Measurements from ENCODE around the gene PPBP. TPM values are rescaled to one million over a fixed set of nuclear protein-coding genes. Genes with fewer than 3 reads are reported as not detected.

PPBP gene
- total RNA-seq, 4 donors from 2014 or later: not detected

- peaks cover 7 to 24% (median 15%) of the 10 kb centered on the region in 3 donors for H3K27me3 ChIP-seq
- intact Hi-C loops (cut with DNase I; ENCODE audit: low total_unique reads): no loop called here
- in situ Hi-C loops (cut with MboI; ENCODE audit: low sequenced_read_pairs in 4 of 4): no loop called here
These were observed 42.9 kb downstream of the PPBP start for GRCh38 chr4:73945140-73945539.

DNA sequence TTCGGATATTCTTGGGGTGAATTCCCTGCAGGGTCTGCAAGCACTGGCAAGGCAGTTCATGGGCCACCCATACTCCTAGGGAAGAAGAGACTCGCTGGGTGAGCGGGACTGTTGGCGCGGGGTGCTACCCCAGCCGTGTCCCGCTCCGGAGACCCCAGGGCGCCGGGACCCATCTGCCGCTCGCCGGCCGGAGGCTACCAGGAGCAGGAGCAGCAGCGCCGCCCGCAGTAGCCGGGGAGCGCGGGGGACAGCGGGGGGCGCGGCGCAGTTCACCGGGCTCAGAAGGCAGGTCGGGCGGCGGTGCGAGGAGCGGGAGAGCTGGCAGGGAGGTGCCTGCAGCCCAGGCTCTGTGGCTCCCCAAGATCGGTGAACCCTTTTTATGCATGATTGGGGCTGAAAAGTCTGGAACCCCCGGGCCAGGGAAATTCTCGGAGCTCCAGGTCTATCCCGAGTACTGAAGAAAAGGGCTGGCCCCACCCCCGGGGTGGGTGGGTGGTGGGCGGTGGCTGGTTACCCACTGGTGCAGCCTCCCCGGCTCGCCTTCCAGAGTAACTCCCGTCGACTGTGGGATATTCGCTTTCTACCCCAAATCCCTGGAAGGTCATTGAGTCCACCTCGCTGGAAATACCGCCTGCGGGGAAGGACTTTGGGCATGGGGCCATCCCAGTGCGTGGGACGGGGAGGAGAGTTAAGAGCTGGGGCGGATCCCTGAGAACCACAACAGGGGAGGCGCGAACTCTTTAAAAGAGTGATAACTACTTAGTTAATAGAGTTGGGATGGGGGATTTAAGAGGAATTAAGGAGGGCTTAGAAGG is 43.7 kb downstream of the PPBP start:
- in situ Hi-C loops (cut with MboI; ENCODE audit: low sequenced_read_pairs in 4 of 4): no loop called here

More at GRCh38 chr4:73945140-73945539, 42.9 kb downstream of the PPBP start:
- Histone ChIP-seq H3K27ac (no peak overlapping the region), H3K4me1 (peaks cover 0 to 5% of the 10 kb centered on the region in 2 donors), H3K9me3 (no peaks in the 10 kb centered on the region), H3K36me3 (no peaks in the 10 kb centered on the region), H3K4me3 (no peak overlapping the region)
- no peak for ATAC-seq
- DNase-seq: no peak
- TF ChIP-seq, protein P1, sequence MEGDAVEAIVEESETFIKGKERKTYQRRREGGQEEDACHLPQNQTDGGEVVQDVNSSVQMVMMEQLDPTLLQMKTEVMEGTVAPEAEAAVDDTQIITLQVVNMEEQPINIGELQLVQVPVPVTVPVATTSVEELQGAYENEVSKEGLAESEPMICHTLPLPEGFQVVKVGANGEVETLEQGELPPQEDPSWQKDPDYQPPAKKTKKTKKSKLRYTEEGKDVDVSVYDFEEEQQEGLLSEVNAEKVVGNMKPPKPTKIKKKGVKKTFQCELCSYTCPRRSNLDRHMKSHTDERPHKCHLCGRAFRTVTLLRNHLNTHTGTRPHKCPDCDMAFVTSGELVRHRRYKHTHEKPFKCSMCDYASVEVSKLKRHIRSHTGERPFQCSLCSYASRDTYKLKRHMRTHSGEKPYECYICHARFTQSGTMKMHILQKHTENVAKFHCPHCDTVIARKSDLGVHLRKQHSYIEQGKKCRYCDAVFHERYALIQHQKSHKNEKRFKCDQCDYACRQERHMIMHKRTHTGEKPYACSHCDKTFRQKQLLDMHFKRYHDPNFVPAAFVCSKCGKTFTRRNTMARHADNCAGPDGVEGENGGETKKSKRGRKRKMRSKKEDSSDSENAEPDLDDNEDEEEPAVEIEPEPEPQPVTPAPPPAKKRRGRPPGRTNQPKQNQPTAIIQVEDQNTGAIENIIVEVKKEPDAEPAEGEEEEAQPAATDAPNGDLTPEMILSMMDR (IDR thresholded peaks at IDR 0.05 in 4 of 5, conservative IDR thresholded peaks at IDR 0.05 in 1 of 5): no peak
- TF ChIP-seq POLR2A (IDR thresholded peaks at IDR 0.05): no peak

DNA sequence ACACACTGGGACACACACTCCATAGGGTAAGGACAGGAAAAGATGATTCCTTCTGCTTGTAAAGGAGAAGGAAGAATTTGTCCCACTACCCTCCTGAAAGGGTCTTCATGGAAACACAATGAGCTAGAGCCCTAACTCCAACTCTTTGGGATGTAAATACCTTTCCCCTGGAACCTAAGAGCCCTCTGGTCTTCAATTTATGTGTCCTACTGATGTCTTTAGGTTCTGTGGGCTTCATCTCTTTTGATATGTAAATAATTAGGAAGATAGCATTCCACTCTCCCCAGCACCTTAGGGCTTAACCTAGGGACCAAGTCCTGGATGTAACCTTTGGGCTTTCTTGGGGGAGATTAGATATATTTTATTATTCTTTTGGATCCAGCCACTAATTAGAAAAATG is 44.4 kb downstream of the PPBP start:
- H3K4me1 ChIP-seq: peaks cover 0 to 5% of the 10 kb centered on the region in 2 donors
- ATAC-seq (no peak), DNase-seq (no peak)
- in situ Hi-C loops (cut with MboI; ENCODE audit: low sequenced_read_pairs in 4 of 4): no loop called here
- H3K27ac ChIP-seq: no peak overlapping the region
- peaks cover 7 to 24% (median 15%) of the 10 kb centered on the region in 3 donors for H3K27me3 ChIP-seq
- intact Hi-C loops (cut with DNase I; ENCODE audit: low total_unique reads): no loop called here
- no peaks in the 10 kb centered on the region for H3K9me3 ChIP-seq
- no peak overlapping the region for H3K4me3 ChIP-seq
- no peak for TF ChIP-seq POLR2A (IDR thresholded peaks at IDR 0.05)
- TF ChIP-seq, protein P1 (IDR thresholded peaks at IDR 0.05 in 4 of 5, conservative IDR thresholded peaks at IDR 0.05 in 1 of 5): no peak
- H3K36me3 ChIP-seq: no peaks in the 10 kb centered on the region

More for the DNA sequence above, 43.7 kb downstream of the PPBP start:
- peaks cover 0 to 5% of the 10 kb centered on the region in 2 donors for H3K4me1 ChIP-seq
- no peaks in the 10 kb centered on the region for H3K36me3 ChIP-seq
- H3K27me3 ChIP-seq: peaks cover 7 to 24% (median 15%) of the 10 kb centered on the region in 3 donors
- ATAC-seq (no peak), DNase-seq (no peak)
- intact Hi-C loops (cut with DNase I; ENCODE audit: low total_unique reads): no loop called here
- no peak for TF ChIP-seq POLR2A (IDR thresholded peaks at IDR 0.05)
- TF ChIP-seq, protein P1 (IDR thresholded peaks at IDR 0.05 in 4 of 5, conservative IDR thresholded peaks at IDR 0.05 in 1 of 5): no peak
- H3K9me3 ChIP-seq: no peaks in the 10 kb centered on the region
- H3K27ac ChIP-seq: no peak overlapping the region
- peak overlapping the region; percentile 19 to 36 (median 22) for H3K4me3 ChIP-seq

DNA sequence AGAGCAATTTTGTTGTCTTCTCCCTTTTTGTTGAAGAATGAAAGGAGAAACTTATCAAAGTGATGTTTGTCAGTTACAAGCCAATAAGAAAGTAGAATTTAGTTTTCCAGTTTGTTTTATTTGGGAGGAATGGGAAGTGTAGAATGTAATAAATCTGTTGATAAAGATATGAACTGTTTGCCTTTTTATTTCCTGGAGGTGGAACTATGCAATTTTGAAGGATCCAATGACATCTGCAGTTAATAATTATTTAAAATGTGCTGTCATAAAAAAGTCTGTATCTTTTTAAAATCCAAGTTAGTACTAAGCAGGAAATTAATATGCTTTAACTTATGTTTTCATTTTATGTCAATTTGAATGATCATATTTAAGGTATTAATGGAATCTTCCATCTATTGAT is 51.0 kb downstream of the PPBP start:
- no peaks in the 10 kb centered on the region for H3K4me1 ChIP-seq
- intact Hi-C loops (cut with DNase I; ENCODE audit: low total_unique reads): no loop called here
- no peaks in the 10 kb centered on the region for H3K27me3 ChIP-seq
- ATAC-seq (no peak), DNase-seq (no peak)
- no peaks in the 10 kb centered on the region for H3K36me3 ChIP-seq
- H3K9me3 ChIP-seq: no peaks in the 10 kb centered on the region
- in situ Hi-C loops (cut with MboI; ENCODE audit: low sequenced_read_pairs in 4 of 4): no loop called here
- H3K27ac ChIP-seq: no peak overlapping the region
- no peak overlapping the region for H3K4me3 ChIP-seq
- TF ChIP-seq, protein P1 (IDR thresholded peaks at IDR 0.05 in 4 of 5, conservative IDR thresholded peaks at IDR 0.05 in 1 of 5): no peak
- no peak for TF ChIP-seq POLR2A (IDR thresholded peaks at IDR 0.05)

Other genes with a start within 250 kb of the PPBP start
- 1 to 10 TPM in 2 of 4 donors, under 1 TPM in 2; 0.22 to 1.9 (median 1.3) TPM for gene CXCL8, start 247.6 kb downstream of the PPBP start, total RNA-seq
- 1 to 10 TPM in 1 of 4 donors, not detected in 3; 3.7 TPM for gene CXCL6, start 151.5 kb downstream of the PPBP start, total RNA-seq
- gene PF4V1, start 134.9 kb downstream of the PPBP start, total RNA-seq: not detected
- gene CXCL1, start 118.8 kb downstream of the PPBP start, total RNA-seq: 1 to 10 TPM in 2 of 4 donors, not detected in 2; 2.7 to 3.2 TPM
- gene PF4, start 6.2 kb downstream of the PPBP start, total RNA-seq: not detected
- under 1 TPM in 1 of 4 donors, not detected in 3; 0.18 TPM for gene CXCL5, start 10.5 kb upstream of the PPBP start, total RNA-seq
- gene CXCL3, start 50.5 kb upstream of the PPBP start, total RNA-seq: under 1 TPM in 1 of 4 donors, not detected in 3; 0.84 TPM
- 10 to 100 TPM; 22.2 to 46.8 (median 30.5) TPM for gene CXCL2, start 111.0 kb upstream of the PPBP start, total RNA-seq
- gene MTHFD2L, start 169.9 kb upstream of the PPBP start, total RNA-seq: 10 to 100 TPM in 1 of 4 donors, 1 to 10 TPM in 3; 7.0 to 11.0 (median 7.8) TPM